K562 (cell line): ENCODE data around the gene METTL25B. TPM values are rescaled to one million over a fixed set of nuclear protein-coding genes. Genes with fewer than 3 reads are reported as not detected.

Experiments used
- CBX5 ChIP-seq: IDR thresholded peaks from 2 replicates; pipeline ENCODE4 v1.6.1; 2014; ENCODE audit warnings: low read depth, borderline replicate concordance
- CBX8 ChIP-seq: fragments of 200-600 bp; sonication (generic); IDR thresholded peaks from 2 replicates; pipeline ENCODE4 v1.6.1; 2012; ENCODE audit warnings: borderline replicate concordance, mixed run types, low read depth, mild to moderate bottlenecking, moderate library complexity, mixed read lengths, low read length, control low read depth, inconsistent platforms; ENCODE audit not compliant: poor library complexity, severe bottlenecking; ENCODE audit errors: extremely low read depth
- CC2D1A ChIP-seq: fragments of 450-650 bp; IDR thresholded peaks from 2 replicates; pipeline ENCODE4 v1.6.1; 2017; ENCODE audit warnings: mild to moderate bottlenecking
- CSDE1 ChIP-seq, 2 experiments: fragments of 450-650 bp; IDR thresholded peaks; 2 replicates each; pipeline ENCODE4 v1.6.1; 2016; ENCODE audit warnings: mild to moderate bottlenecking in 1 of 2
- E2F3 ChIP-seq: fragments of 250-450 bp; sonication (Bioruptor Pico); IDR thresholded peaks from 2 replicates; pipeline ENCODE4 v1.4.0; 2020; ENCODE audit warnings: mild to moderate bottlenecking
- FOSL1 ChIP-seq: fragments of 200-800 bp; sonication (Bioruptor generic); conservative IDR thresholded peaks from 2 replicates; pipeline ENCODE4 v1.6.1; 2016; ENCODE audit warnings: missing genetic modification characterization, missing compliant biosample characterization
- GTF2B ChIP-seq: IDR thresholded peaks from 2 replicates; pipeline ENCODE4 v1.6.1; 2011; ENCODE audit not compliant: insufficient read length; ENCODE audit errors: extremely low read depth
- HDAC2 ChIP-seq: fragments of 450-650 bp; IDR thresholded peaks from 2 replicates; pipeline ENCODE4 v1.6.1; 2016; ENCODE audit warnings: mild to moderate bottlenecking
- MAX ChIP-seq: sonication (generic); formaldehyde crosslinking; IDR thresholded peaks from 2 replicates; pipeline ENCODE4 v1.9.0; 2022; ENCODE audit warnings: mild to moderate bottlenecking, missing genetic modification reagents
- NELFE ChIP-seq: IDR thresholded peaks from 2 replicates; pipeline ENCODE4 v1.6.1; 2011; ENCODE audit warnings: mild to moderate bottlenecking; ENCODE audit not compliant: insufficient read depth, insufficient read length
- PPARD ChIP-seq: fragments of 250-450 bp; sonication (Bioruptor Pico); IDR thresholded peaks from 2 replicates; pipeline ENCODE4 v1.8.0; 2022; ENCODE audit warnings: inconsistent platforms, mild to moderate bottlenecking, moderate library complexity
- PTRF ChIP-seq: fragments of 450-650 bp; IDR thresholded peaks from 2 replicates; pipeline ENCODE4 v1.6.1; 2016; ENCODE audit warnings: mild to moderate bottlenecking, missing genetic modification characterization, missing compliant biosample characterization
- RUNX1 ChIP-seq: sonication (generic); IDR thresholded peaks from 2 replicates; pipeline ENCODE4 v1.6.1; 2016; ENCODE audit warnings: antibody characterized with exemption, low read depth
- SNRNP70 ChIP-seq: fragments of 200-400 bp; formaldehyde crosslinking; optimal IDR thresholded peaks from 2 replicates; pipeline ENCODE3; 2017; ENCODE audit warnings: low read depth, low read length
- TAF9B ChIP-seq: fragments of 450-650 bp; IDR thresholded peaks from 2 replicates; pipeline ENCODE4 v1.6.1; 2018; ENCODE audit warnings: mild to moderate bottlenecking; ENCODE audit not compliant: partially characterized antibody
- TEAD4 ChIP-seq, 2 experiments: sonication (generic) in 1 of 2; formaldehyde crosslinking in 1 of 2; IDR thresholded peaks; 2 replicates each; pipeline versions ENCODE4 v1.6.1 to v1.8.0; 2012 to 2022; ENCODE audit warnings: borderline replicate concordance in 1 of 2, inconsistent platforms in 1 of 2, low read length in 1 of 2, mild to moderate bottlenecking in 1 of 2, missing genetic modification reagents in 1 of 2
- U2AF1 ChIP-seq: fragments of 200-400 bp; formaldehyde crosslinking; optimal IDR thresholded peaks from 2 replicates; pipeline ENCODE3; 2017; ENCODE audit warnings: mild to moderate bottlenecking, low read depth, low read length, moderate library complexity
- ZBTB5 ChIP-seq: fragments of 450-650 bp; IDR thresholded peaks from 2 replicates; pipeline ENCODE4 v1.6.1; 2017; ENCODE audit warnings: antibody characterized with exemption
- ZNF133 ChIP-seq: fragments of 250-450 bp; sonication (Bioruptor Pico); IDR thresholded peaks from 2 replicates; pipeline ENCODE4 v1.4.0; 2020; ENCODE audit warnings: mild to moderate bottlenecking
- ZNF217 ChIP-seq: sonication (generic); formaldehyde crosslinking; IDR thresholded peaks from 2 replicates; pipeline ENCODE4 v1.8.0; 2022; ENCODE audit warnings: mild to moderate bottlenecking, missing genetic modification reagents
- ZNF232 ChIP-seq: sonication (generic); formaldehyde crosslinking; IDR thresholded peaks from 2 replicates; pipeline ENCODE4 v1.8.0; 2022; ENCODE audit warnings: mild to moderate bottlenecking, missing genetic modification reagents
- ZNF639 ChIP-seq, 2 experiments: fragments of 200-800 bp in 1 of 2; sonication (Bioruptor generic) in 1 of 2; sonication (generic) in 1 of 2; formaldehyde crosslinking in 1 of 2; IDR thresholded peaks in 1 of 2; conservative IDR thresholded peaks in 1 of 2; 2 replicates each; pipeline versions ENCODE4 v1.5.0 to v1.6.1; 2016 to 2020; ENCODE audit warnings: missing compliant biosample characterization in 1 of 2, missing genetic modification characterization in 1 of 2, missing genetic modification reagents in 1 of 2
- ZSCAN32 ChIP-seq: fragments of 450-650 bp; formaldehyde crosslinking; IDR thresholded peaks from 2 replicates; pipeline ENCODE4 v1.4.0; 2020; ENCODE audit warnings: mild to moderate bottlenecking, moderate library complexity
- polyA plus RNA-seq, 8 experiments: library from polyadenylated mRNA; depleted of rRNA in 4 of 8; stranded (reverse) in 5 of 8; unstranded in 3 of 8; fragments of >200 nt; fragmentation: Nextera tagmentation in 2 of 8; fragmentation: Illumina TruSeq in 1 of 8; extraction: Ambion mirVana in 2 of 8; extraction: Trizol in 1 of 8; gene quantifications; 2 replicates each; pipeline versions ENCODE4 v1.2.1 to v1.2.3, GENCODE V29; 2011 to 2014; ENCODE audit warnings: inconsistent platforms in 1 of 8, missing spikeins in 1 of 8
- total RNA-seq, 7 experiments: library from RNA; depleted of rRNA in 6 of 7; stranded (reverse); fragments of >200 nt in 6 of 7; fragmentation: Illumina TruSeq in 2 of 7; extraction: Trizol in 2 of 7; gene quantifications; 2 replicates each; pipeline versions ENCODE4 v1.2.1 to v1.2.3, GENCODE V29; 2011 to 2021; ENCODE audit warnings: low replicate concordance in 1 of 7

METTL25B gene
- total and polyA plus RNA-seq, 9 of the 15 experiments (the other 6 are each of a cell fraction or from before 2014, with no cell fraction given), result 7.7 to 48.3 (median 33.1) TPM

GRCh38 chr1:156693848-156694689 lies 34.2 kb upstream of the METTL25B start (continued):
- peak in 1 of 2 experiments; percentile 74; a peak in 2 of 4 replicates for TF ChIP-seq ZNF639 (CRISPR knock-in tag; conservative IDR thresholded peaks at IDR 0.05 in 1 of 2, IDR thresholded peaks at IDR 0.05 in 1 of 2)
- TF ChIP-seq MAX, result no peak
- no peak for TF ChIP-seq RUNX1
- no peak for TF ChIP-seq CSDE1 (IDR thresholded peaks at IDR 0.05)
- TF ChIP-seq FOSL1, result 0 out of 2 replicates have a peak, but pooled peaks have one; percentile 46
- no peak for TF ChIP-seq PPARD (CRISPR knock-in tag)
- TF ChIP-seq NELFE, result no peak
- TF ChIP-seq ZNF217 (CRISPR knock-in tag), result no peak
- TF ChIP-seq TEAD4 (IDR thresholded peaks at IDR 0.05; ENCODE audit: low read length), result no peak
- TF ChIP-seq TEAD4 (CRISPR knock-in tag; IDR thresholded peaks at IDR 0.05; ENCODE audit: borderline replicate concordance), result no peak
- no peak for TF ChIP-seq GTF2B
- TF ChIP-seq ZNF232 (CRISPR knock-in tag), result peak; percentile 27; the same call in 1 of the 2 replicates
- no peak for TF ChIP-seq ZBTB5
- TF ChIP-seq HDAC2, result 0 out of 2 replicates have a peak, but pooled peaks have one; percentile 16
- peak; percentile 86 for TF ChIP-seq PTRF (tag)
- no peak for TF ChIP-seq ZNF133 (CRISPR knock-in tag)
- no peak for TF ChIP-seq TAF9B
- TF ChIP-seq ZSCAN32 (CRISPR knock-in tag), result no peak
- TF ChIP-seq SNRNP70, result no peak
- TF ChIP-seq CC2D1A, result no peak
- TF ChIP-seq CBX5, result no peak
- TF ChIP-seq E2F3 (CRISPR knock-in tag), result peak; percentile 33; the same call in 1 of the 2 replicates
- no peak for TF ChIP-seq CBX8
- no peak for TF ChIP-seq U2AF1
